NK-92 treated with Interleukin-12 subunit alpha and Interleukin-12 subunit beta, amount 100 ng/mL, for 24 hours (cell line): Measurements from ENCODE around the gene CACNA1C.

Experiments
- DNase-seq: peaks from one replicate; lab custom pipeline; 2025; lab: John Stamatoyannopoulos, UW

Gene CACNA1C

GRCh38 chr12:2205996-2206395 lies 153.2 kb downstream of the CACNA1C start:
- DNase-seq, result no peak

- DNase-seq, result no peak
Observed at GRCh38 chr12:2208837-2209635, 156.2 kb downstream of the CACNA1C start.

GRCh38 chr12:2211119-2211518 lies 158.3 kb downstream of the CACNA1C start:
- no peak for DNase-seq

GRCh38 chr12:2212537-2212936 lies 159.8 kb downstream of the CACNA1C start:
- DNase-seq, result no peak

GRCh38 chr12:2212971-2213869 lies 160.4 kb downstream of the CACNA1C start:
- DNase-seq, result no peak

GRCh38 chr12:2214411-2214810 lies 161.6 kb downstream of the CACNA1C start:
- DNase-seq, result no peak

- no peak for DNase-seq
Observed at GRCh38 chr12:2215709-2216560, 163.1 kb downstream of the CACNA1C start.

- no peak for DNase-seq
Observed at GRCh38 chr12:2218706-2219105, 165.9 kb downstream of the CACNA1C start.

GRCh38 chr12:2221030-2221621 lies 168.3 kb downstream of the CACNA1C start:
- DNase-seq, result no peak

GRCh38 chr12:2222691-2223090 lies 169.9 kb downstream of the CACNA1C start:
- no peak for DNase-seq

GRCh38 chr12:2224961-2225360 lies 172.2 kb downstream of the CACNA1C start:
- no peak for DNase-seq

GRCh38 chr12:2225696-2226095 lies 172.9 kb downstream of the CACNA1C start:
- no peak for DNase-seq

- no peak for DNase-seq
Observed at GRCh38 chr12:2226641-2227040, 173.9 kb downstream of the CACNA1C start.

GRCh38 chr12:2227360-2227759 lies 174.6 kb downstream of the CACNA1C start:
- DNase-seq, result no peak

GRCh38 chr12:2228535-2228934 lies 175.7 kb downstream of the CACNA1C start:
- DNase-seq, result no peak

- no peak for DNase-seq
Observed at GRCh38 chr12:2229661-2230539, 177.1 kb downstream of the CACNA1C start.

GRCh38 chr12:2231011-2231595 lies 178.3 kb downstream of the CACNA1C start:
- no peak for DNase-seq

- DNase-seq, result no peak
Observed at GRCh38 chr12:2231956-2232355, 179.2 kb downstream of the CACNA1C start.

GRCh38 chr12:2233034-2233433 lies 180.2 kb downstream of the CACNA1C start:
- no peak for DNase-seq

- DNase-seq, result no peak
Observed at GRCh38 chr12:2234091-2234490, 181.3 kb downstream of the CACNA1C start.
